K562 (cell line): ENCODE measurements around the gene IL17RB. TPM values are rescaled to one million over a fixed set of nuclear protein-coding genes. Genes with fewer than 3 reads are reported as not detected.

Source experiments
- ATAC-seq: fragments of 200-7000 bp; cut with Tn5 transposase; 3 replicates; pipeline ENCODE4 v1.9.1; 2020; ENCODE audit warnings: moderate library complexity
- BruUV-seq: library from RNA; stranded (reverse); fragments of 400-500 nt; replicated peaks from 2 replicates; lab custom pipeline; 2021; lab: Mats Ljungman, UMichigan
- CTCF ChIA-PET: fragments of 300-600 bp; formaldehyde crosslinking; extraction: SDS; loops from one replicate; lab custom pipeline; 2021; ENCODE audit warnings: low intra/inter-chr PET ratio; lab: Yijun Ruan, JAX
- POLR2A ChIA-PET: fragments of 300-600, 350-650 bp; sonication (Branson Sonifier 250); formaldehyde crosslinking; extraction: SDS; loops from one replicate; lab custom pipeline; 2021; ENCODE audit warnings: antibody characterized with exemption, inconsistent platforms; lab: Yijun Ruan, JAX
- DNase-seq, 4 experiments: peaks; one replicate each; pipeline versions ENCODE4 v3.0.0 to v3.0.0-alpha.2; 2011 to 2018; ENCODE audit warnings: low spot score in 3 of 4, mixed read lengths in 3 of 4; ENCODE audit errors: extremely low read depth in 1 of 4
- FAIRE-seq: peaks from 2 replicates; lab custom pipeline; 2011; peaks lifted over from hg19 to GRCh38; lab: Jason Lieb, UNC
- H2AFZ ChIP-seq: 2 replicates; pipeline ENCODE4 v1.6.0; 2011; ENCODE audit warnings: low read depth, low read length, control low read depth, inconsistent platforms
- H3K27ac ChIP-seq: fragments of 200-600 bp; 3 replicates; pipeline ENCODE4 v1.8.0; 2011; ENCODE audit warnings: low read depth, mild to moderate bottlenecking, control low read depth, inconsistent platforms, low read length, moderate library complexity, mixed read lengths; ENCODE audit errors: extremely low read depth
- H3K27me3 ChIP-seq, 2 experiments: fragments of 300-600 bp in 1 of 2; 2 replicates in 1 of 2; 3 replicates in 1 of 2; pipeline versions ENCODE4 v1.6.0 to v1.8.0; 2011; ENCODE audit warnings: inconsistent platforms in 2 of 2, low read length in 2 of 2, mild to moderate bottlenecking in 1 of 2, mixed read lengths in 1 of 2, moderate library complexity in 1 of 2; ENCODE audit not compliant: control insufficient read depth in 2 of 2, insufficient read depth in 2 of 2
- H3K36me3 ChIP-seq: fragments of 300-600 bp; 3 replicates; pipeline ENCODE4 v1.8.0; 2011; ENCODE audit warnings: mild to moderate bottlenecking, low read length, inconsistent platforms; ENCODE audit not compliant: control insufficient read depth, insufficient read depth
- H3K4me1 ChIP-seq, 2 experiments: fragments of 200-600 bp in 1 of 2; replicated peaks in 1 of 2; 2 replicates in 1 of 2; 3 replicates in 1 of 2; pipeline versions ENCODE4 v1.5.1 to v1.8.0; 2011; ENCODE audit warnings: inconsistent platforms in 2 of 2, low read length in 2 of 2, mild to moderate bottlenecking in 1 of 2, mixed read lengths in 1 of 2, moderate library complexity in 1 of 2; ENCODE audit not compliant: control insufficient read depth in 2 of 2, insufficient read depth in 2 of 2
- H3K4me2 ChIP-seq: 2 replicates; pipeline ENCODE4 v1.6.1; 2011; ENCODE audit warnings: low read length, control low read depth, inconsistent platforms, mixed read lengths; ENCODE audit not compliant: insufficient read depth
- H3K4me3 ChIP-seq: fragments of 200-600 bp; sonication (generic), shearing (Covaris generic); 2 replicates; pipeline ENCODE4 v1.5.1; 2016; ENCODE audit warnings: control low read depth, inconsistent platforms
- H3K79me2 ChIP-seq: fragments of 200-600 bp; 3 replicates; pipeline ENCODE4 v1.8.0; 2011; ENCODE audit warnings: low read length, inconsistent platforms; ENCODE audit not compliant: control insufficient read depth, insufficient read depth
- H3K9ac ChIP-seq, 2 experiments: 2 replicates each; pipeline versions ENCODE4 v1.6.0 to v1.6.1; 2011; ENCODE audit warnings: low read depth in 2 of 2, low read length in 2 of 2, control low read depth in 1 of 2, inconsistent platforms in 1 of 2, mild to moderate bottlenecking in 1 of 2, mixed read lengths in 1 of 2; ENCODE audit not compliant: insufficient read depth in 1 of 2
- H3K9me1 ChIP-seq: one replicate; pipeline ENCODE4 v1.6.0; 2011; ENCODE audit warnings: inconsistent platforms, mild to moderate bottlenecking, low read length, moderate library complexity; ENCODE audit not compliant: control insufficient read depth, insufficient read depth
- H3K9me3 ChIP-seq: replicated peaks from 2 replicates; pipeline ENCODE4 v1.5.1; 2011; ENCODE audit warnings: low read depth, low read length, inconsistent platforms; ENCODE audit not compliant: control insufficient read depth, insufficient read depth
- H4K20me1 ChIP-seq: replicated peaks from 2 replicates; pipeline ENCODE4 v1.6.1; 2011; ENCODE audit warnings: low read length, inconsistent platforms, mixed read lengths; ENCODE audit not compliant: control insufficient read depth, insufficient read depth
- E2F3 ChIP-seq: fragments of 250-450 bp; sonication (Bioruptor Pico); IDR thresholded peaks from 2 replicates; pipeline ENCODE4 v1.4.0; 2020; ENCODE audit warnings: mild to moderate bottlenecking
- ERF ChIP-seq: fragments of 450-650 bp; formaldehyde crosslinking; IDR thresholded peaks from 2 replicates; pipeline ENCODE4 v1.4.0; 2020; ENCODE audit warnings: mild to moderate bottlenecking, mixed read lengths
- GABPB2 ChIP-seq: fragments of 250-450 bp; sonication (Bioruptor Pico); conservative IDR thresholded peaks from 2 replicates; pipeline ENCODE4 v1.5.1; 2021; ENCODE audit warnings: mild to moderate bottlenecking
- IFI16 ChIP-seq: fragments of 250-450 bp; sonication (Bioruptor Pico); IDR thresholded peaks from 2 replicates; pipeline ENCODE4 v2.1.2; 2022; ENCODE audit warnings: mild to moderate bottlenecking, inconsistent platforms
- MIER1 ChIP-seq: fragments of 450-650 bp; IDR thresholded peaks from 2 replicates; pipeline ENCODE4 v1.6.1; 2016; ENCODE audit warnings: antibody characterized with exemption, mild to moderate bottlenecking, low read depth
- NFATC3 ChIP-seq: fragments of 450-650 bp; IDR thresholded peaks from 2 replicates; pipeline ENCODE4 v1.6.1; 2017; ENCODE audit warnings: mild to moderate bottlenecking
- POLR2A ChIP-seq: fragments of 450-650 bp; conservative IDR thresholded peaks from 2 replicates; pipeline ENCODE4 v1.6.1; 2016
- POLR2H ChIP-seq: IDR thresholded peaks from 2 replicates; pipeline ENCODE4 v1.6.1; 2016; ENCODE audit warnings: missing genetic modification characterization, low read depth, mild to moderate bottlenecking, control low read depth, missing compliant biosample characterization, moderate library complexity
- SIRT6 ChIP-seq: IDR thresholded peaks from one replicate; pipeline ENCODE4 v1.6.1; 2012; ENCODE audit warnings: low read depth, mild to moderate bottlenecking, control low read depth, inconsistent platforms, low read length, moderate library complexity
- SMC3 ChIP-seq: conservative IDR thresholded peaks from 2 replicates; pipeline ENCODE4 v1.6.1; 2011; ENCODE audit warnings: low read depth, low read length, improper control_type of control experiment; ENCODE audit not compliant: insufficient read depth
- SNRNP70 ChIP-seq: fragments of 200-400 bp; formaldehyde crosslinking; optimal IDR thresholded peaks from 2 replicates; pipeline ENCODE3; 2017; ENCODE audit warnings: low read depth, low read length
- SP2 ChIP-seq: IDR thresholded peaks from 2 replicates; pipeline ENCODE4 v1.6.1; 2011; ENCODE audit warnings: mild to moderate bottlenecking, low read depth, low read length, moderate library complexity; ENCODE audit not compliant: poor library complexity, severe bottlenecking; ENCODE audit errors: extremely low read depth
- TCF3 ChIP-seq: sonication (generic); formaldehyde crosslinking; IDR thresholded peaks from 2 replicates; pipeline ENCODE4 v1.4.0; 2020; ENCODE audit warnings: mild to moderate bottlenecking, missing genetic modification reagents
- ZNF24 ChIP-seq: fragments of 450-650 bp; IDR thresholded peaks from 2 replicates; pipeline ENCODE4 v1.6.1; 2016
- ZNF644 ChIP-seq: fragments of 200-800 bp; sonication (Bioruptor generic); IDR thresholded peaks from 2 replicates; pipeline ENCODE4 v1.6.1; 2016; ENCODE audit warnings: low read depth, missing genetic modification characterization, missing compliant biosample characterization
- ZNF764 ChIP-seq: fragments of 250-450 bp; sonication (Bioruptor Pico); IDR thresholded peaks from 2 replicates; pipeline ENCODE4 v1.4.0; 2020; ENCODE audit warnings: low read depth, mild to moderate bottlenecking, moderate library complexity
- WGBS: fragments of 100-300 bp; shearing (Covaris generic); methylation state at CpG from one replicate; pipeline ENCODE4 v1.1.6; 2016; ENCODE audit warnings: low coverage, mixed read lengths; ENCODE audit not compliant: insufficient coverage; ENCODE audit errors: missing lambda C conversion rate; 5-methylcytosine and 5-hydroxymethylcytosine counted together
- in situ Hi-C: fragments of 300-500 bp; cut with MboI; formaldehyde crosslinking; loops from 4 replicates; pipeline ENCODE4 v1.15.0; 2018; ENCODE audit warnings: inconsistent platforms, mixed read lengths
- intact Hi-C: fragments of 100-400 bp; cut with micrococcal nuclease; formaldehyde crosslinking; loops from 2 replicates; pipeline ENCODE4 v1.14.2; 2022
- polyA plus RNA-seq, 8 experiments: library from polyadenylated mRNA; depleted of rRNA in 4 of 8; stranded (reverse) in 5 of 8; unstranded in 3 of 8; fragments of >200 nt; fragmentation: Nextera tagmentation in 2 of 8; fragmentation: Illumina TruSeq in 1 of 8; extraction: Ambion mirVana in 2 of 8; extraction: Trizol in 1 of 8; gene quantifications; 2 replicates each; pipeline versions ENCODE4 v1.2.1 to v1.2.3, GENCODE V29; 2011 to 2014; ENCODE audit warnings: inconsistent platforms in 1 of 8, missing spikeins in 1 of 8
- total RNA-seq, 7 experiments: library from RNA; depleted of rRNA in 6 of 7; stranded (reverse); fragments of >200 nt in 6 of 7; fragmentation: Illumina TruSeq in 2 of 7; extraction: Trizol in 2 of 7; gene quantifications; 2 replicates each; pipeline versions ENCODE4 v1.2.1 to v1.2.3, GENCODE V29; 2011 to 2021; ENCODE audit warnings: low replicate concordance in 1 of 7

The IL17RB gene
- total and polyA plus RNA-seq, 9 of the 15 experiments (the other 6 are each of a cell fraction or from before 2014, with no cell fraction given): 1.1 to 4.1 (median 1.7) TPM

DNA sequence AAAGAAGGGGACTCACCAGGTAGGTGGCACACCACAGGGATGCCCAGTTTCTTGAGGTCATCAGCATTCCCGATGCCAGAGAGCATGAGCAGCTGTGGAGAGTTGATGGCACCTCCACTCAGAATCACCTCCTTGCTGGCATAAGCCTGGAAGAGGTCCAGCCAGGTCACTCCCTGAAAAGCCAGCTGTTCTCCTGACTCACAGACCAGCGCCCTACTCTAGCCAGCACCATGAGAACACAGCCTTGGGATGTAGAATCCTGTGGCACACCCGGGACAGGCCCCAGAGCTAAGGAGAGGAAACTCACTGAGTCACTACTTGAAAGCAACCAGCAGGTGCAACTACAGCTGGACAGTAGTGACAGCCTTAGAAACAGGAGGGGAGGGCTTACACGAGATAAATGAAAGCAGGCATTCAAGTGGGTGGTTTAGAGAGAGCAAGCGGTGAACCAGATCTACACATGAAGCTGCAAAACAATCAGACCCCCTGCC lies 24.7 kb upstream of the IL17RB start:
- in situ Hi-C loops (no loop called here), intact Hi-C loops (no loop called here)
- ChIA-PET POLR2A (no interaction called here), CTCF (no interaction called here)
- Histone ChIP-seq H4K20me1 (no peaks in the 10 kb centered on the region; the same call in 1 of the 2 replicates), H3K79me2 (no peaks in the 10 kb centered on the region), H3K27ac (no peak overlapping the region), H3K9me1 (no peaks in the 10 kb centered on the region), H3K9me3 (no peaks in the 10 kb centered on the region), H3K4me3 (no peak overlapping the region), H3K27me3 (peaks cover 0 to 32% of the 10 kb centered on the region in 2 experiments; a peak in 2 of 5 replicates), H2AFZ (no peak overlapping the region), H3K4me2 (no peak overlapping the region), H3K36me3 (no peaks in the 10 kb centered on the region), H3K4me1 (no peaks in the 10 kb centered on the region), H3K9ac (no peak overlapping the region)
- WGBS: 9% methylated on average over 3 of the region's 5 CpGs
- ATAC-seq (no peak), DNase-seq (no peak), FAIRE-seq (no peak)
- TF ChIP-seq POLR2H (tag) (no peak), GABPB2 (no peak), SMC3 (no peak), ZNF24 (no peak), SIRT6 (no peak), ERF (CRISPR knock-in tag) (no peak), SP2 (no peak), IFI16 (CRISPR knock-in tag) (no peak), E2F3 (no peak), SNRNP70 (no peak), MIER1 (no peak), POLR2A (no peak), NFATC3 (no peak), TCF3 (no peak), ZNF764 (no peak), ZNF644 (tag) (no peak)
- BruUV-seq: no TSS peak
